Lower leg skin (tissue), 3 donors: ENCODE results near the gene COBL.

ENCODE experiments used
- CTCF ChIP-seq, 3 donors: fragments of 450-650 bp; IDR thresholded peaks; one replicate each; pipeline ENCODE4 v1.5.1; 2016; ENCODE audit warnings: antibody characterized with exemption in 3 of 3, mild to moderate bottlenecking in 3 of 3, moderate library complexity in 2 of 3
- POLR2A ChIP-seq, 2 donors: fragments of 450-650 bp; IDR thresholded peaks; one replicate each; pipeline ENCODE4 v1.6.1; 2016 to 2017; ENCODE audit warnings: antibody characterized with exemption in 2 of 2, mild to moderate bottlenecking in 1 of 2, moderate library complexity in 1 of 2

DNA sequence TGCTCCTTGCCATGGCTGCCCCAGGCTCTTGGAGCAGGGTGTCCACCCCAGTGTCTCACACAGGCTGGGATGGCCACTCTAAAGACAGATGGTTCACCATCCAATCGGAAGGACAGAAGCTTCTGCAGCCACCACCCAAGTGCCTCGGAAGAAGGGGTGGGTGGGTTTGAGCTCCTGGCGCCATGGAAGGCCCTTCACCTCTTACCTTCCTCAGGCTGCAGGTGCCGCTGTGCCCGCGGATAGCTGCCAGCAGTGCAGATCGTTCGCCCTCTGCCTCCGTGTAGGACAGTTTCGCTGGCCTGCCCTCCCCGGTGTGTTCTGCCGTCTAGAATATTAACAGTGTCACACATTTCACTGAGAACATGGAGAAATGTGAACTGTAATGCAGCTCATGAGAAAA lies 290.3 kb downstream of the COBL start:
- TF ChIP-seq CTCF (IDR thresholded peaks at IDR 0.05) (no peak), POLR2A (IDR thresholded peaks at IDR 0.05) (no peak)
